ENCODE data around the gene TMEM161A. TPM values are rescaled to one million over a fixed set of nuclear protein-coding genes. Genes with fewer than 3 reads are reported as not detected.
A peak's percentile ranks its signal among the peaks of the same experiment; 100 is the strongest.

The TMEM161A gene
- total and polyA plus RNA-seq, 2 donors (not counting 1 experiment from before 2014, with no cell fraction given), result 23.6 to 44.0 TPM

GRCh38 chr19:19157808-19158207, 19.5 kb upstream of the TMEM161A start:
- Histone ChIP-seq H2AFZ (ENCODE audit: insufficient read depth, low read depth, low read length, poor library complexity, severe bottlenecking) (no peak overlapping the region), H3K79me2 (ENCODE audit: control insufficient read depth, insufficient read depth, low read length) (no peaks in the 10 kb centered on the region), H3K9ac (ENCODE audit: low read length) (no peak overlapping the region), H3K27me3 (replicated peaks in 1 of 4; ENCODE audit: control extremely low read depth in 1 of 4, control insufficient read depth in 3 of 4, insufficient read depth in 4 of 4, low read length in 3 of 4) (no peaks in the 10 kb centered on the region), H3K36me3 (replicated peaks in 1 of 2; ENCODE audit: control extremely low read depth in 1 of 2, control insufficient read depth in 1 of 2, extremely low read depth in 1 of 2, insufficient read depth in 2 of 2, low read length in 1 of 2) (no peaks in the 10 kb centered on the region), H3K4me2 (replicated peaks; ENCODE audit: low read depth, low read length, poor library complexity, severe bottlenecking) (no peak overlapping the region), H4K20me1 (ENCODE audit: control insufficient read depth, insufficient read depth, low read length, poor library complexity, severe bottlenecking) (no peaks in the 10 kb centered on the region), H3K4me1 (ENCODE audit: control insufficient read depth in 2 of 2, insufficient read depth in 2 of 2, low read length in 2 of 2) (peaks cover 36 to 61% of the 10 kb centered on the region in 2 donors), H3K9me3 (ENCODE audit: control extremely low read depth in 1 of 3, control insufficient read depth in 2 of 3, insufficient read depth in 1 of 3, low read length in 2 of 3) (peaks cover 0 to 6% (median 6%) of the 10 kb centered on the region in 3 donors), H3K4me3 (ENCODE audit: control extremely low read depth in 1 of 5, extremely low read depth in 1 of 5, insufficient read depth in 1 of 5, low read depth in 2 of 5, low read length in 4 of 5) (no peak overlapping the region), H3K27ac (ENCODE audit: low read length in 2 of 2) (no peak overlapping the region)
- Mint-ChIP-seq H3K9me3 (ENCODE audit: insufficient read depth) (peaks cover 3% of the 10 kb centered on the region), H3K27ac (peak overlapping the region; percentile 21), H3K27me3 (no peaks in the 10 kb centered on the region), H3K4me3 (peak overlapping the region; percentile 30), H3K4me1 (peaks cover 56% of the 10 kb centered on the region)
- WGBS (ENCODE audit: insufficient coverage), result 36% methylated on average over 3 of the region's 6 CpGs
- ChIA-PET CTCF (interaction anchor here (0.5 to 5.1 kb wide), 6 partner anchors 11 to 587 kb away, joined by 3 to 63 read pairs (median 4); partner anchors contain the start of gene MEF2B), POLR2A (interaction anchor here (0.7 to 1.3 kb wide), 2 partner anchors 12 to 581 kb away, joined by 4 read pairs; partner anchors contain the start of gene MEF2B)
- intact Hi-C loops (cut with micrococcal nuclease), result no loop called here
- DNase-seq, result no peak
- no peak for ATAC-seq (ENCODE audit: low read depth)
- no peak for TF ChIP-seq EZH2 (IDR thresholded peaks at IDR 0.05; ENCODE audit: borderline replicate concordance, insufficient read depth, low read depth, low read length, poor library complexity, severe bottlenecking)
- no peak for TF ChIP-seq CTCF (IDR thresholded peaks at IDR 0.05)

GRCh38 chr19:19155495-19156219, 17.4 kb upstream of the TMEM161A start:
- Histone ChIP-seq H3K27me3 (replicated peaks in 1 of 4; ENCODE audit: control extremely low read depth in 1 of 4, control insufficient read depth in 3 of 4, insufficient read depth in 4 of 4, low read length in 3 of 4) (no peaks in the 10 kb centered on the region), H3K9ac (ENCODE audit: low read length) (peak overlapping the region; percentile 3), H2AFZ (ENCODE audit: insufficient read depth, low read depth, low read length, poor library complexity, severe bottlenecking) (no peak overlapping the region), H3K4me2 (replicated peaks; ENCODE audit: low read depth, low read length, poor library complexity, severe bottlenecking) (peak overlapping the region; percentile 52), H3K36me3 (replicated peaks in 1 of 2; ENCODE audit: control extremely low read depth in 1 of 2, control insufficient read depth in 1 of 2, extremely low read depth in 1 of 2, insufficient read depth in 2 of 2, low read length in 1 of 2) (no peaks in the 10 kb centered on the region), H3K4me1 (ENCODE audit: control insufficient read depth in 2 of 2, insufficient read depth in 2 of 2, low read length in 2 of 2) (peaks cover 36 to 63% of the 10 kb centered on the region in 2 donors), H3K27ac (ENCODE audit: low read length in 2 of 2) (no peak overlapping the region), H3K79me2 (ENCODE audit: control insufficient read depth, insufficient read depth, low read length) (no peaks in the 10 kb centered on the region), H3K4me3 (ENCODE audit: control extremely low read depth in 1 of 5, extremely low read depth in 1 of 5, insufficient read depth in 1 of 5, low read depth in 2 of 5, low read length in 4 of 5) (peak overlapping the region in 1 of 5 experiments; percentile 10), H3K9me3 (ENCODE audit: control extremely low read depth in 1 of 3, control insufficient read depth in 2 of 3, insufficient read depth in 1 of 3, low read length in 2 of 3) (peaks cover 0 to 6% (median 6%) of the 10 kb centered on the region in 3 donors), H4K20me1 (ENCODE audit: control insufficient read depth, insufficient read depth, low read length, poor library complexity, severe bottlenecking) (no peaks in the 10 kb centered on the region)
- DNase-seq (peak; percentile 45), ATAC-seq (ENCODE audit: low read depth) (peak; percentile 23)
- WGBS (ENCODE audit: insufficient coverage), result 24% methylated on average over 4 of the region's 10 CpGs
- Mint-ChIP-seq H3K4me3 (peak overlapping the region; percentile 51), H3K27ac (peak overlapping the region; percentile 35), H3K4me1 (peaks cover 61% of the 10 kb centered on the region), H3K9me3 (ENCODE audit: insufficient read depth) (peaks cover 3% of the 10 kb centered on the region), H3K27me3 (no peaks in the 10 kb centered on the region)
- TF ChIP-seq CTCF (IDR thresholded peaks at IDR 0.05) (no peak), EZH2 (IDR thresholded peaks at IDR 0.05; ENCODE audit: borderline replicate concordance, insufficient read depth, low read depth, low read length, poor library complexity, severe bottlenecking) (no peak)
- intact Hi-C loops (cut with micrococcal nuclease), result no loop called here
- ChIA-PET CTCF (interaction anchor here (1.2 to 5.1 kb wide), 4 partner anchors 8 to 19 kb away, joined by 4 to 63 read pairs (median 16); partner anchors contain the start of gene MEF2B), POLR2A (interaction anchor here (0.6 to 1.1 kb wide), 4 partner anchors 14 to 166 kb away, joined by 3 to 4 read pairs (median 3); no protein-coding TSS in a partner anchor)
